ENCODE data around the gene DLEC1.

GRCh38 chr3:38111696-38112377 is 72.8 kb downstream of the DLEC1 start:
- TF ChIP-seq ZNF8 (CRISPR knock-in tag; IDR thresholded peaks at IDR 0.05) = no peak
- TF ChIP-seq PATZ1 (CRISPR knock-in tag; IDR thresholded peaks at IDR 0.05; ENCODE audit: borderline replicate concordance) = no peak
- no peak for TF ChIP-seq CREB5 (CRISPR knock-in tag; IDR thresholded peaks at IDR 0.05; ENCODE audit: low read depth)
- TF ChIP-seq ARNTL (CRISPR knock-in tag; IDR thresholded peaks at IDR 0.05; ENCODE audit: borderline replicate concordance, low read depth) = no peak
- no peak for TF ChIP-seq RARB (CRISPR knock-in tag; IDR thresholded peaks at IDR 0.05)

Measured in SK-N-SH treated with all-trans-retinoic acid at 6 μM for 48 hours (cell line).